Measurements from ENCODE around the gene KMT2E. TPM values are rescaled to one million over a fixed set of nuclear protein-coding genes. Genes with fewer than 3 reads are reported as not detected.

Gene KMT2E
- total and polyA plus RNA-seq, 7 donors = 6.2 to 40.9 (median 24.0) TPM

GRCh38 chr7:105098863-105099515 lies 85.0 kb downstream of the KMT2E start:
- no peaks in the 10 kb centered on the region for H3K9me3 ChIP-seq
- H3K27ac ChIP-seq = peak overlapping the region; percentile 69
- intact Hi-C loops (cut with DNase I) = no loop called here
- TF ChIP-seq CTCF (IDR thresholded peaks at IDR 0.05) = no peak
- peaks cover 0 to 65% of the 10 kb centered on the region in 2 donors for H3K36me3 ChIP-seq (ENCODE audit: insufficient read depth in 1 of 2, low read depth in 1 of 2)
- no peaks in the 10 kb centered on the region for H3K27me3 ChIP-seq (ENCODE audit: insufficient read depth in 3 of 3, low read length in 2 of 3)
- DNase-seq (no peak), ATAC-seq (no peak)
- H3K4me1 ChIP-seq = peaks cover 29% of the 10 kb centered on the region
- no peak overlapping the region for H3K4me3 ChIP-seq
- WGBS, 3 donors = 73 to 79% (median 78%) methylated on average over 2 of the region's 2 CpGs

- intact Hi-C loops (cut with DNase I) = loop anchor here in 1 of 2 donors (5.0 kb wide), 1 partner anchor 120 kb away; no protein-coding TSS in a partner anchor
- no peak for DNase-seq
- H3K9me3 ChIP-seq = no peaks in the 10 kb centered on the region
- TF ChIP-seq CTCF (IDR thresholded peaks at IDR 0.05) = no peak
- peaks cover 29% of the 10 kb centered on the region for H3K4me1 ChIP-seq
- no peak for ATAC-seq
- H3K4me3 ChIP-seq = no peak overlapping the region
- WGBS, 3 donors = 82 to 88% (median 82%) methylated on average over 4 of the region's 4 CpGs
- no peaks in the 10 kb centered on the region for H3K27me3 ChIP-seq (ENCODE audit: insufficient read depth in 3 of 3, low read length in 2 of 3)
- H3K36me3 ChIP-seq (ENCODE audit: insufficient read depth in 1 of 2, low read depth in 1 of 2) = peaks cover 0 to 78% of the 10 kb centered on the region in 2 donors
- H3K27ac ChIP-seq = no peak overlapping the region
These were observed 87.9 kb downstream of the KMT2E start for GRCh38 chr7:105101864-105102263.

GRCh38 chr7:105102557-105103352 lies 88.8 kb downstream of the KMT2E start:
- H3K27me3 ChIP-seq (ENCODE audit: insufficient read depth in 3 of 3, low read length in 2 of 3) = no peaks in the 10 kb centered on the region
- peaks cover 5 to 86% of the 10 kb centered on the region in 2 donors for H3K36me3 ChIP-seq (ENCODE audit: insufficient read depth in 1 of 2, low read depth in 1 of 2)
- 87 to 90% (median 88%) methylated on average over 4 of the region's 4 CpGs for WGBS, 3 donors
- intact Hi-C loops (cut with DNase I) = loop anchor here in 1 of 2 donors (5.0 kb wide), 1 partner anchor 120 kb away; no protein-coding TSS in a partner anchor
- no peak overlapping the region for H3K27ac ChIP-seq
- ATAC-seq (no peak), DNase-seq (no peak)
- H3K9me3 ChIP-seq = no peaks in the 10 kb centered on the region
- peaks cover 26% of the 10 kb centered on the region for H3K4me1 ChIP-seq
- no peak overlapping the region for H3K4me3 ChIP-seq
- no peak for TF ChIP-seq CTCF (IDR thresholded peaks at IDR 0.05)

GRCh38 chr7:105105579-105105978 lies 91.6 kb downstream of the KMT2E start:
- TF ChIP-seq CTCF (IDR thresholded peaks at IDR 0.05) = no peak
- no peak for DNase-seq
- peaks cover 4% of the 10 kb centered on the region for H3K4me1 ChIP-seq
- H3K9me3 ChIP-seq = no peaks in the 10 kb centered on the region
- intact Hi-C loops (cut with DNase I) = no loop called here
- H3K27ac ChIP-seq = no peak overlapping the region
- no peak overlapping the region for H3K4me3 ChIP-seq
- no peaks in the 10 kb centered on the region for H3K27me3 ChIP-seq (ENCODE audit: insufficient read depth in 3 of 3, low read length in 2 of 3)
- no peak for ATAC-seq
- H3K36me3 ChIP-seq (ENCODE audit: insufficient read depth in 1 of 2, low read depth in 1 of 2) = peaks cover 14 to 100% of the 10 kb centered on the region in 2 donors
- WGBS, 3 donors = 88 to 94% (median 94%) methylated on average over 2 of the region's 2 CpGs
